Stimulated activated CD4-positive, alpha-beta T cell treated with anti-CD3 and anti-CD28 coated beads, Interleukin-2, amount 100 ng/mL, for 4 hours (primary cell): ENCODE results near the gene ZNF710.
A peak's percentile ranks its signal among the peaks of the same experiment; 100 is the strongest.

ENCODE experiments used
- DNase-seq: peaks from one replicate; pipeline ENCODE4 v3.0.0-alpha.2; 2020; ENCODE audit warnings: low read depth

ZNF710 gene

DNA sequence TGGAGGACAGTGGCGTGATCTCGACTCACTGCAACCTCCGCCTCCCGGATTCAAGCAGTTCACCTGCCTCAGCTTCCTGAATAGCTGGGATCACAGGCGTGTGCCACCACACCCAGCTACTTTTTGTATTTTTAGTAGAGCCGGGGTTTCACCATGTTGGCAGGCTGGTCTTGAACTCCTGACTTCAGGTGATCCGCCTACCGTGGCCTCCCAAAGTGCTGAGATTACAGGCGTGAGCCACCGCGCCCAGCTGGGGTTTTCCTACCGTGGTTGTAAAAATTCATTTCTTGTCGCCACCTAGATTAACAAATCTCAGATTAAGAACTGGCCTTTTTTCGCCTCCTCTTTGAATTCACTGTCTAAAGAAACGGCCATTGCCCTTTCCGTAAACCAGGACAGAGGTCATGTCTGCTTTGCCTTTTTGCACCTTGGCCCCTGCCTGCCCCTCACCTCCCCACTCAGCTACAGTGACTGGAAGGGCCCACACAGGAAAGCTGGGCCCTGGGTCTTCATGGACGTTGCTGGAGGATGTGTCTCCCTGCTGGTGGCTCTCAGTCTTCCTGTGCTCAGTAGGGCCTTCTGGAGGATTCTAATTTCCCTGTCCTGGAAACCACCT, 17.2 kb downstream of the ZNF710 start:
- DNase-seq: no peak

DNA sequence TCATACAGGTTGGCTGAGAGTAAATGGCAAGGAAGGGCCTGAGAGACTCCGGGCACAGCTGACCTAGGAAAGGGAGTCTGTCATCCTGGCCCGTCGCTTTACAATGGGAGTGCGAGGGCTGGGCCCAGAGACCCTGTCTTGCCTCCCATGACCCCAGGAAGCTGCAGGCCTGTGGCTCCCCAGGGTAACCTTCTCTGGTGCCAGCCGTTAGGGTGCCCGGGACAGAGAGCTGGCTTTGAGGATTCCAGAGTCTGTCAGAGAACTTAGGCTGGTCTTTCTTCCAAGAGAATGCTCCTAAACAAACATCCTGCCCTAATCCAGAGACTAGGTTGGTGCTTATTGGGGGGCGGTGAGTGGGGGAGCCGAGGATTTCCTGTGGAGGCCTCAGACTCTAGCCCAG, 18.5 kb downstream of the ZNF710 start:
- no peak for DNase-seq

DNA sequence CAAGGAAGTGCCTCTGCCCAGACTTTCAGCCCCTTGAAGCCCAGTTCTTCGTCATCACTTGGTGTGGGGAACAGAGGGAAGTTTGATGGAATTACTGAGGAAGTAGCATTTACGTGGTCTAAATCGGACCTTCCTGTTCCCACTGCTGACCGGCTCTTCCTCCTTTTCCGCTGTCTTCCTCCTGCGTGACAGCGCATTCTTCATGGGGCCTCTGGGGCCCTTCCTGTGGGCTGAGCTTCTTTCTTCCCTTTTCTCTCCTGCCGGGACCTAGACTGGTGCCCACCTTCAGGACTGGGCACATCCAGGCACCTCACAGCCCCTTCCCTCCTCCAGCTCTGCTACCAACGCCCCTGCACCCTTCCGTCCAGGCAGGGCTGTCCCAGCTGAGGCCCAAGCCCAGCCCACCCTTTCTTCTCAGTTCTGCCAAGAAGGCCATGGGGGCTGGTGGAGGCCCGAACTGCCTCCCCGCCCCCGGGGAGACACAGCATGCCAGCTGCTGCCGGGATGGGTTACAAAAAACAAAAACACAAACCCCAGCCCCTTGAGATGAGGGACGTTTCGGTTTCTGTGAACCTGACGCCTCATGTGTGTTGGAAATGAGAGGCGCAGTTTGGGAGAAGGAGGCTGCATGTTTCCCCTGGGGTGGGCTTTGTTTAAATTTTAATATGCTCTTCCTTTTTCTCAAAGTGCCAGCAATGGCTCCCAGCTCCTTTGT, 19.1 kb downstream of the ZNF710 start:
- DNase-seq: no peak

DNA sequence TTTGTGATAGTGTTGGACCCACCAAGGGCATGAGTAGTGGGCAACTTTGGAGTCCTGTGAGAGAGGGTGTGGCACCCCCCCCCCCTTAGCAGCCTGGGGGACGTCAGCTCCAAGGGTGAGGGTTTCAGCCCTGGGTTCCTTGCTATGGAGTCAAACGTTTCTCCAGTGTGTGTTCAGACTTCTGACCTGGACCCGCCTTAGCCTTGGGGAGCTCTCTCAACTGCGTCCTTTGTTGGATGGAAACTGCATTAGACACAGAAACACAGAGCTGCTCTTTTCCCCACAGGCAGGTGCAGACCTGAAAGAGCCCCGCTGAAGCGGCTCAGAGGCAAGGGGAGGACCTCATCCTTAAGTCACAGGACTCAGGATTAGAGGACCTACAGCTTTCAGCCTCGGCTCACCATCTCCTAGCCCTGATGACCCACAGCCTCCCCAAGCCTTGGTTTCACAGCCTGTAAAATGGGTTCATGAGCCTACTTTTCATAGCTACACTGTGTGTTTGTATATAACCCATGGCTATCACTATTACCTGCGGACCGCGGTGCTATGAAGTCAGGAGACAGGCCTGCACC, 19.9 kb downstream of the ZNF710 start:
- no peak for DNase-seq

DNA sequence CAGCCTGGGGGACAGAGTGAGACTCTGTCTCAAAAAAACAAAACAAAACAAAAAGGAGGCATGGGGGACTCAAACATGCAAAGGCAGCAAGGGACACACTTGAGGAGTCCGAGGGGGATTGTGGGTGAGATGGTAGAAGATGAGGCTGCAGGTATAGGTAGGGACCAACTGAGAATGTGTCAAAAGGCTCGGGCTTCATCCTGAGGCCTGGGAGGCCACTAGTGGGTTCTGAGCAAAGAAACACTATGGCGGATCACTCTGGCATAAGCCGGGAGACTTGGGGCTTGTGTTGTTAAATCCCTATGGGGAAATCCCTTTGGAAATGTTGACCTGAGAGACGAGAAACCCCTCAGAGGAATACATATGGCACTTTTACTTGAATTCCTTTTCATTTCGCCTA, 21.2 kb downstream of the ZNF710 start:
- no peak for DNase-seq

DNA sequence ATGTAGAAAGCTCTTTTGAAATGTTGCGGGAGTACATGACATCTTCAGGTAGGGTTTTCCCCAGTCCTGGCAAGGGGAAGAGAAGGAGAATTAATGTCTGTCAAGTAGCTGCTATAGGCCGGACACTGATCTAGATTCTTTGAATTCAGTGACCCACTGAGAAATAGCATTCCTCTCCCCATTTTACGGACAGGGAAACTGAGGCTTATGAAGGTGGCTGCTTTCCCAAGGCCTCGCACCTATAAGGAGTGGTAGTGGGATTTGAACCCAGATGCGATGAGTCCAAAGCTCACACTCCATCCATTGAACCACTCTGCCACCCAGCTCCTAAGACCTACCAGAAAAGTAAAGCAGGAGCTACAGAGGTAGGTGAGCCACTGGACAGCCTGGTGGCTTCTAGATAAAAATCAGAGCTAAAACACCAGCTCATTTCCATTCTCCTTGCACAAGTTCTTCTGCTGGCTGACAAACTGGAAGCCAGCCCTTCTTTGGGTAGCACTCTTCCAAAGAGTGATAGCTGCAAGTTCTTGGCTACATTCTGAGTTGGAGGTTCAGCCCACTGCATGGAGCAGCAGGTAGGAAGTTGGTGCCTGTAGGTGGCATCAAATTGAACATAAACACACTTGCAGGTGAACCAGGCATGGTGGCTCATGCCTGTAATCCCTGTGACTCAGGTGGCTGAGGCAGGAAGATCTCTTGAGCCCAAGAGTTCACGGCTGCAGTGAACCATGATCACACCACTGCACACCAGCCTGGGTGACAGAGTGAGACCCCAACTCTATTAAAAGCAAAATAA, 22.0 kb downstream of the ZNF710 start:
- DNase-seq: no peak

DNA sequence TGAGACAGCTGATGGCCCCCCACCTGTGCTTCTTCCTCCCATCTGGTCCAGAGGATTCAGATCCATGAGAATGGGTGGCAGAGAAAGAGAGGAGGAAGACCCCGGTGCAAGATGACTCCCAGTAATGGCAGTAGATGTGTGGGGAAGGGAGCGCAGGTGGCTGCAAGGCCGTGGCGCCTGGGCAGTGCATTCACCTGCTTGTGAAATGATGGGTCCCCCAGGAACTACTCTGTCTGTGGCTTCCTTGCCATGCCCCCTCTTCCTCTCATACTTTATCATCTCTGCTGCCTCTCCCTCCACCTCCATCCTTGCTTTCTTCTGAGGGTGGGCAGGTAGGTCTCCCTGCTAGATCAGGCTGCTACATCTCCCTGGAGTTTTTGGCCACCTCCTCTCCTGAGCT, 23.3 kb downstream of the ZNF710 start:
- DNase-seq: no peak

DNA sequence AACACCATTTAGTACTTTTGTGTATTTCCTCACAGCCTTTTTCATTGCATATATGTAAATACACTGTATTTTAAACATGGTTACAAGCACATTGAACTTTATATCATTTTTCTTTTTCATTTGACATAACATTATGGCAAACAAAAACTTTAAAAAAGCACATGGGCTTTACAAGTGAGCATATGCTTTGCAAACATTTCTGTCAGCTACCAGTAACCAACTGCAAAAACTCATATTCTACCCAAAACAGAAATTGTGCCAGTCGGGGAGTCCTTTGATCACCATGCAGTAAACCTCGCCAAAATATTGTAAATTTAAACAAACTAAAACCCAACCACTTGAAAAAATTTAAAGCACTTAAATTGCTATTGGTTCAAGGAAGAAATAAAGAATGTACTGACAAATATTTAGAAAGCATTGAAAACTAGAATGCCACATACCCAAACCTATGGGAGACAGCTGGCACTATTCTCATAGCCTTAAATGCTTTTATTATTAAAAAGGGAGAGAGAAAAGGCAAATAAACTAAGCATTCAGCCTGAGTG, 24.4 kb downstream of the ZNF710 start:
- no peak for DNase-seq

DNA sequence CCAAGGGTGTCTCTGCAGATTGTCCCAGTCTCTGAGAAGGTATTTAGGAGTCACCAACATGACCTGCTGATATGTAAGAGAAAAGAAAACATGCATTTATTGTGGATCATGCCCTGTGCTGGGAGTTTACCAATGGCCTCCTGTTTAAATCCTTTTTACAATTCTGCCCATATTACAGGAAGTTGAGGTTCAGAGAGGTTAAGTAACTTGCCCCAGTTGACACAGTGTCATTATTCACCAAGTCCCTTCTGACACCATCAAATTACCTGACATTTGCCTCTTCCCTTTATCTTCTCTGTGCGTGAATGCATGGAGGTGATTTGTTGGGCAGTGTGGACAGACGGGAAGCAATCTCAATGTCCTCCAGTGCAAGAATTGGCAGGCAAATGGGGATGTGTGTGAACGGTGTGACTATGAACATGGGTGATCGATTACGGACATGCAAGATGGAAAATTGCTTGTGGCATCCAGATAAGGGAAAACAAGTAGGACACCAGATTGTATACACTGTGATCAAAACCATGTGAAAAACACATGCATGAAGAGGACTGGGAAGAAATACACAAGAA, 27.3 kb downstream of the ZNF710 start:
- DNase-seq: no peak

DNA sequence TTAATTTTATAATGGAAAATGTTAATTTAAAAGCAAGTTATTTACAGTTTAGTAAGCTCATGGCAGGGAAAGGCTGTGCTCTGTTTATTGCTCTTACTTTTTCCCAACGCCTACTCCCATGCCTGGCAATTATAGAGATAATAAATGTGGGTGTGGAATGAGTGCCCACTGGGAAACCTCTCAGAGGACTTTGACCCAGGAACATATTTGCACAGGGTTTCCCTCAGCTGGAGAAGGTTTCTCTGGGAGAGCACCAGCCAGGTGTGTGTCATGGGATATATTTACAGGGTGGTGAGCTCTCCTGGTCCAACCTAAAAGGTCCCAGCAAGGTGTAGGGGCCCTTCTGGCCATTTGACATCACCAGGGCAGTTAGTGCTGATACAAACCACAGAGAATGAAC, 27.9 kb downstream of the ZNF710 start:
- DNase-seq: no peak

DNA sequence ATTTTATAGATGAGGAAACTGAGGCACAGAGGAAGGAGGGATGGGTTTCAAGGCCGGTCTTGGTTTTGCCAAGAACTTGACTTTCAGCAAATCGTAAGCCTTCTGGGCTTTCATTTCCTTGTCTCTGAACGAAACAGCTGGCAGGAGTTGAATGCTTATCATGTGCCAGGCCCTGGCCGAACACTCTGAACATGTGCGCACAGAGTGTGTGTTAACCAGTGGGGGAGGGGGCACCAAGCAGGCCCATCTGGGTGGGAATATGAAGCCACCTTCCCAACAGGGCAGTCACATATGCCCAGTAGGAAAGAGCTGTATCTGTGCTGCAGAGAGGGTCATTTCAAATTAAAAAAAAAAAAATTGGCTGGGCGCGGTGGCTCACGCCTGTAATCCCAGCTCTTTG, 29.3 kb downstream of the ZNF710 start:
- no peak for DNase-seq

DNA sequence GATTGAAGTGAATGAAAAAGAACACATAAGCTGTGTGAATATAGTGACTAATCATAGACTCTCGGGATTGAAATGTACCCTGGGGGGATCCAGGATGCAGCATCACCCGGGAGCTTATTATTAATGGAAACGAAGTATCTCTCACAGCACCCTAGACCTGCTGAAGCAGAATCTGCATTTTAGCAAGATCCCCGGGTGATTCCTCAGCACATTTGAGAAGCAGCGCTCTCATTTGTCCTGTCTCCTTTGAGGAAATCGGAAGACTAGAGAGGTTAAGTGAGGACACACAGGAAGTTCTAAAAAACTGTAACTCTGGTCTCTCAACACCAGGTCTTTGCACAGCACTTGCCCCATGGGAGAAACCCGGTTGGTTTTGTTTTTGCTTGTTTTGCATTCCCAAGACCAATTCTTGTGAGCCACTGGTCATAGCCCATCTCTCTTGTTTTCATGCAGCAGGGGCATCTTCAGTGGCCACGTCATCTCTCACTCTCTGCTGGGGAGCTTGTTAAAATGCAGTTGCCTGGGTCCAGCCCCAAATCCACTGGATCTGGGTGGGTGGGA, 30.2 kb downstream of the ZNF710 start:
- DNase-seq: no peak

DNA sequence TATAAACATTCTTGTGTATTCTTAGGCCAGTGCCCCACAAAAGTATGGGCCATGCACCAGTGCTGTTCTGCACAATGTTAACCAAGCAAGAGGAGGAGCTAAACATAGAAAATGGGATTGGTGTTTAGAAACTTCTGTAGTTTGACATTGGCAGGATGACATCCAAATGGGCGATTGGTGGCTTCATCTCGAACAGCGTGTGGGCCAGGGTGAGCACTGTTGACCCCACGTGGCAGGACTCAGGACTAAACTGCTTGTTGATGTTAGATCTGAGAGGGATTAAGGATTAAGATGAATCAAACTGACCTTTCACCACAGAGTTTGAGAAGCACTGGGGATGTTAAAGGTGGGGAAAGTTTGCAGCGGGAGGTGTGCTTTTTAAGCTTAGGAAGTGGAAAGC, 31.9 kb downstream of the ZNF710 start:
- DNase-seq: no peak

DNA sequence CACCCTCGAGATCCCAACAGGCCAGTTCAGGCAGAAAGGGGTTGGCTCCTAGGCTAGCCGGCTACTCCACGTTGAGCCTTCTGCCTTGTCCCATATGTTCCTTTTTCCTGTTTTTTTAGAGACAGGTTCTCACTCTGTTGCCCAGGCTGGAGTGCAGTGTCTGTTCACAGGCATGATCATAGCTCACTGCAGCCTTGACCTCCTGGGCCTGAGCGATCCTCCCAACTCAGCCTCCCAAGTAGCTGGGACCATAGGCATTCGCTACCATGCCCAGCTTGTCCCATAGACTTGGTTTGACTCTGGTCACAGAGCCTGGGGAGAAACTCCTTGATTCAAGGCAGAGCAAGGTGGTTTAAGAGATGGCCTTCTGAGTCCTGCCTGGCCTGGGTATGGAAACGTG, 32.3 kb downstream of the ZNF710 start:
- DNase-seq: no peak

DNA sequence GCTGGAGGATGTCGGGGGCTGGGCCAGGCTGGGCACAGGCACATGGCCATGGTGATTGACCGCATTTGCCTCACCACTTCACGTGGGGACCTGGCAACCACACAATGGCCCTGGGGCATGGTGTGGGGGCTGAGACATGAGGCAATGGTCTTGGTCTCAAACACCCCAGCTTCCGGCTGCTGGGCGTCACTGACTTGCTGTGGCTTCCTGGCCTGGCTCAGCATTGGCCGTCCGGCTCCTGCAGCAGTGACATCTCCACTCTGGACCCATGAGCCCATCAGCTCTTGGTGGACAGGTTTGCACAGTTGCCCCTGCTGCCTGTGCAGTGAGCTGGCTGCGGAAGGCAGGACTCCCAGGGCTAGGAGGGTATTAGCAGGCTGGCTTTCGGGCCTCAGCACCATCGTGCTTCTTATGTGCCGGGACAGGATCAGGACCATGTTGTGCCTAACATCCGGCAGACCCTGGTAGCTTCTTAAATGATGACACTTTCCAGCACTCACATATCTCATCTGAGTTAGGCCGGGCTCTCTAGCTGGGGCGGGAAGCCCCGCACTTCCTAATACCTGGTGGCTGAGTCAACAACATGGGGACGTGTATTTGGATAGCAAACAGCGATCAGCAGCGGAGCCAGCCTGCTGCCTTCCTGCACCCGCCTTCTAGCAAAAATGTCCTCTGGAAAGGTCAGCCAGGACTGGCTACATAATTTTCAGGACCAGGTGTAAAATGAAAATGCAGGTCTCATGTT, 34.1 kb downstream of the ZNF710 start:
- no peak for DNase-seq

DNA sequence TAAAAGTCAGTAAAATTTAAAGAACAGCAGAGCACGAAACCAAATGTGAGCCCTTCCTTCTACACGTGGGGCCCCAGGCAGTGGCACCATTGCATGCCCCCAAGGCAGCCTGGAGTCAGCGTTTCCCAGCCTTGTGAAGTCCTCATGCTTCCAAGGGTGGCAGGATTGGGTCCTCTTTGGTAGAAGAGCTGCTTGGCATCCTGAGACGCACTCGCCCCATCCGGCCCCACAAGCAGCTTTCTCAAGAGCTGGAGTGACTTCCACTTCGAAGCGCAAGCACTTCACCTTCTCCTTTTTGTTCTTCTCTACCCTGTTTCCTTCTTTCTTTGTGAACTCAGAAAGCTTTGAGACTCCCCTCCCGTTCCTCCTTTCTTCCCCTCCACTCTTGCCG, 34.7 kb downstream of the ZNF710 start:
- no peak for DNase-seq

DNA sequence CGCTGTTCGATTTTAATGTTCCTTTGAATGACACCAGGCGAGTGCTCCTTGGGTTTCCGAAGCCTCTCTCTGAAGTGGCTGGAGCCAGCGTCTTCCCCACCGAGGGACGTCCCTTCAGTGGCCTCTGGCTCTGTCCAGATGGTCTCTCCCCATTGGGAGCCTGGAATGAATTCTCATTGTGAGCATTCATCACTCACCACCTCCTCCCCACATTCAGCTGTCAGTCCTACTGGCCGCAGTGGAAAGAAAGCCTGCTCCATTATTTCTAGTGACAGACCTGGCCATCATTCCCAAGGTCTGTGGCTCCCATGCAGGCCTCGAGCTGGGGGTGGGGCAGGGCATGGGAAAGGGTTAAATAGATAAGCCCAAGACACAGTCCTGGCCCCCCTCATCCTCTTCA, 35.2 kb downstream of the ZNF710 start:
- no peak for DNase-seq

DNA sequence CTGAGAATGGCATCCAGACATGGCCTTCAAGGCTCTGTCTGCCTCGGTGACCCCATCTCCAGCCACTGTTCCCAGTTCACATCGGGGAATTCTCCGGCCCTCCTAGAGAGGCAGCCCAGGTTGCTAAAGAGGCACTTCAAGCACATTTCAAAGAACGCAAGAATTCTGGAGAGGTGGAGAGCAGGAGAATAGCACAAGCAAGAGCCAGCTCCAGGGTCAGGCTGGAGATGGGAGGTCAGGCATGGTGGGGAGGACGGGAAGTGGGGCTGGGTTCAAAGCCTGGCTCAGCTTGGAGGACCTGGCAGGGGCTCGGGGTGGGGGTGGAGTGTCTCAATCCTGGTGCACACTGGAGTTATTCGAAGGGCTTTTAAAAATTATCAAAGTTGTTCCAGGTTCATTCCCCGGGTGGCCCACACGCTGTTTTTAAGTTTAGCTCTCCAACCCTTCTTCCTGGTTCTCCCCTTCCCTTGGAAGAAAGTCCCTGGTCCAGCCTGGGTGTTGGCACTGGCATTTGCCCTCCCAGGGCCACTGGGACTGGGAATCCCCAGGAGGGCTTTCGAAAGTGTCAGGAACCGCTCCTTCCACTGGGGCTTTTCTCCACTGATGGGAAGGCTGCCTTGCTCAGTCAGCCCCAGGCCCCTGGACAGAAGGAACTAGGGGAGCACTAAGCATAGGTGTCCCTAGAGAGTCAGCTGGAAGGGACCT, 35.8 kb downstream of the ZNF710 start:
- no peak for DNase-seq

DNA sequence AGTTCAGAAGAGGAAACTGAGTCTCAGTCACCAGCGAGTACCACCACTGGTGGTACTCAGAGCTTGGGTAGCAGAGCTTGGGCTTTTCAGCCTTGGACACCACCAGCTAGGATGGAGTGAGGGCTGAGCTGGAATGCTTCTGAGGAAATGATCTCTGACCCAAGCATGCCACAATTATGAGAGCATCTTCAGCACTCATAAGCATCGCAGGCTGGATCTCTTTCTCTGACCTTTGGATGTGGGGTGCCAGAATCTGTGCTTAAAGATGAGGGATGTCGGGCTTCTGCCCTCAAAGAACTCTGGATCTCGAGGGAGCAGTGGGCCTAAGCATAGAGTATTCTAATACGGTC, 36.4 kb downstream of the ZNF710 start:
- no peak for DNase-seq

DNA sequence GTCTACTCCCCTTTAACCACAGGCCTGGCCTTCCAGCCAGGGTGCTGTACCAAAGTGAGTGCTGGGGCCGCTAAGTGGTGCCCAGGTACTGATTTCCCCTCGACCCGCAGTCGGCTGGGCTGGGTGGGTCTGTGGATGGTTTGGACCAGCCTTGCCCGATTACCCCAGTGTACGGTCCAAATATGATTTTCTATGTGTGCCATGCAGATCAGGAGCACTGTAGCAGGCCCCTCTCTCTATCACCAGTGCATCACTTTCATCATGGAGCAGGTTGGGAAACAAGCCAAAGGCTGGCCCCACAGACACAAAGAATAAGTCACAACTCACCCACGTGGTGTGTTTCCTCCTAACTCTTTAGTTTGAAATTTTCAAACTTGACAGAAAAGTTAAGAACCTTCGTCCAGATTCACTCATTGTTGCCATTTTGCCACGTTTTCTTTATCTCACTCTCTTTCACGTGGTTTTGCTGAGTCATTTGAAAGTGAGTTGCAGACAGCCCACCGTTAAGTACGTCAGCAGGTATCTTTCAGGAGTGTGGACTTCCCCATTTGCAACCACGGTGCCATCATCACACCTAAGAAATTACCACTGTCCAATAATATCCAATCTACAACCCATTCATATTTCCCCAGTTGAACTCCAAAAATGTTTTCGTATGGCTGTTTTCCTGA, 37.0 kb downstream of the ZNF710 start:
- DNase-seq: peak; percentile 40
